Choroid plexus epithelial cell (primary cell): ENCODE data around the gene C17orf50.

ENCODE experiments used
- DNase-seq: peaks from one replicate; pipeline ENCODE4 v3.0.0-alpha.2; 2010; ENCODE audit warnings: low read depth
- H3K4me3 ChIP-seq: 2 replicates; pipeline ENCODE4 v1.5.1; 2011; ENCODE audit warnings: low read depth, mild to moderate bottlenecking, control low read depth, low read length, moderate library complexity
- TF ChIP-seq, protein P1 (sequence below): conservative IDR thresholded peaks from 2 replicates; pipeline ENCODE4 v1.5.1; 2011; ENCODE audit warnings: low read depth, mild to moderate bottlenecking, control low read depth, inconsistent platforms, low read length, moderate library complexity

C17orf50 gene

DNA sequence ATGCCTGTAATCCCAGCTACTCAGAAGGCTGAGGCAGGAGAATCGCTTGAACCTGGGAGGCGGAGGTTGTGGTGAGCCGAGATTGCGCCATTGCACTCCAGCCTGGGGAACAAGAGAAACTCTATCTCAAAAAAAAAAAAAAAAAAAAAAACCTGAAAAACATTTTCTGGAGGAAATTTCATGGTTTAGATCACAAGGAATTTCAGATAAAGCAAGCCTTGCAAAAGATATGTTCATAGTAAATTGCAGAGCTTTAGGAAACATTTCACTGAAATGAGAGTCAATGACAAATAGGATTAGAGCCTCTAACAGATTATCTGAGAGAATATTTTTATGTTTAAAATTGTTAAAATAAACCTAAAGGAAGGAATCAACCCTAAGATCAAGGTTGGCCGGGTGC lies 51.8 kb downstream of the C17orf50 start:
- DNase-seq: no peak
- no peak overlapping the region for H3K4me3 ChIP-seq
- TF ChIP-seq, protein P1, sequence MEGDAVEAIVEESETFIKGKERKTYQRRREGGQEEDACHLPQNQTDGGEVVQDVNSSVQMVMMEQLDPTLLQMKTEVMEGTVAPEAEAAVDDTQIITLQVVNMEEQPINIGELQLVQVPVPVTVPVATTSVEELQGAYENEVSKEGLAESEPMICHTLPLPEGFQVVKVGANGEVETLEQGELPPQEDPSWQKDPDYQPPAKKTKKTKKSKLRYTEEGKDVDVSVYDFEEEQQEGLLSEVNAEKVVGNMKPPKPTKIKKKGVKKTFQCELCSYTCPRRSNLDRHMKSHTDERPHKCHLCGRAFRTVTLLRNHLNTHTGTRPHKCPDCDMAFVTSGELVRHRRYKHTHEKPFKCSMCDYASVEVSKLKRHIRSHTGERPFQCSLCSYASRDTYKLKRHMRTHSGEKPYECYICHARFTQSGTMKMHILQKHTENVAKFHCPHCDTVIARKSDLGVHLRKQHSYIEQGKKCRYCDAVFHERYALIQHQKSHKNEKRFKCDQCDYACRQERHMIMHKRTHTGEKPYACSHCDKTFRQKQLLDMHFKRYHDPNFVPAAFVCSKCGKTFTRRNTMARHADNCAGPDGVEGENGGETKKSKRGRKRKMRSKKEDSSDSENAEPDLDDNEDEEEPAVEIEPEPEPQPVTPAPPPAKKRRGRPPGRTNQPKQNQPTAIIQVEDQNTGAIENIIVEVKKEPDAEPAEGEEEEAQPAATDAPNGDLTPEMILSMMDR: no peak
